ENCODE measurements around the gene DNAJC3. TPM values are rescaled to one million over a fixed set of nuclear protein-coding genes. Genes with fewer than 3 reads are reported as not detected.

DNAJC3 gene
- total and polyA plus RNA-seq, 2 of the 8 experiments (the other 6 are each of a cell fraction or from before 2014, with no cell fraction given): 4.3 to 24.1 TPM

- Histone ChIP-seq H3K56ac (replicated peaks; ENCODE audit: insufficient read length, low read depth, low read length) (no peak overlapping the region), H2BK120ac (replicated peaks; ENCODE audit: low read depth, low read length) (no peak overlapping the region), H2BK12ac (ENCODE audit: low read depth, low read length) (no peak overlapping the region), H4K20me1 (replicated peaks in 1 of 2; ENCODE audit: control insufficient read depth in 1 of 2, insufficient read depth in 2 of 2, low read length in 2 of 2) (peaks cover 1 to 3% of the 10 kb centered on the region in 2 experiments), H3K14ac (ENCODE audit: insufficient read length) (no peak overlapping the region), H3K4me3 (ENCODE audit: extremely low read depth in 1 of 4, insufficient read depth in 2 of 4, low read depth in 3 of 4, low read length in 4 of 4) (no peak overlapping the region), H3K18ac (ENCODE audit: extremely low read depth, low read length) (no peak overlapping the region), H2AK5ac (ENCODE audit: low read depth, low read length) (no peak overlapping the region), H3K4ac (replicated peaks; ENCODE audit: insufficient read length, low read depth, low read length) (no peak overlapping the region), H2BK20ac (ENCODE audit: low read length) (no peak overlapping the region), H3K79me1 (ENCODE audit: low read depth, low read length) (peaks cover 3% of the 10 kb centered on the region; the same call in 1 of the 2 replicates), H3K27ac (ENCODE audit: low read depth, low read length) (no peak overlapping the region), H4K8ac (ENCODE audit: extremely low read depth, insufficient read depth, low read length) (no peak overlapping the region), H4K91ac (replicated peaks; ENCODE audit: insufficient read length, low read length) (no peak overlapping the region), H3K23ac (ENCODE audit: insufficient read length) (no peak overlapping the region), H3K4me2 (ENCODE audit: insufficient read depth in 1 of 2, low read depth in 2 of 2, low read length in 2 of 2) (no peak overlapping the region), H3K9me3 (ENCODE audit: insufficient read depth in 2 of 2, low read depth in 1 of 2, low read length in 1 of 2) (no peaks in the 10 kb centered on the region), H4K5ac (ENCODE audit: insufficient read length, low read depth, low read length) (no peak overlapping the region), H3K36me3 (ENCODE audit: control insufficient read depth in 2 of 4, insufficient read depth in 4 of 4, low read length in 3 of 4) (0 out of 8 replicates have a peak, but pooled peaks cover 0 to 3% (median 0%) of the 10 kb centered on the region in 4 experiments), H3K27me3 (replicated peaks in 1 of 4; ENCODE audit: control insufficient read depth in 3 of 4, extremely low read depth in 1 of 4, insufficient read depth in 3 of 4, low read length in 3 of 4) (no peaks in the 10 kb centered on the region), H3K9ac (replicated peaks in 1 of 4; ENCODE audit: extremely low read depth in 1 of 4, low read depth in 3 of 4, low read length in 3 of 4) (no peak overlapping the region), H2AFZ (ENCODE audit: low read length) (no peak overlapping the region), H3K79me2 (ENCODE audit: control insufficient read depth in 1 of 2, insufficient read depth in 2 of 2, low read length in 2 of 2) (peaks cover 0 to 4% of the 10 kb centered on the region in 2 experiments; a peak in 1 of 4 replicates), H3K4me1 (replicated peaks in 1 of 4; ENCODE audit: control insufficient read depth in 3 of 4, insufficient read depth in 4 of 4, low read length in 3 of 4) (no peaks in the 10 kb centered on the region), H2BK15ac (ENCODE audit: low read length) (no peak overlapping the region), H2BK5ac (ENCODE audit: low read depth, low read length) (no peak overlapping the region), H3K23me2 (ENCODE audit: low read depth, low read length) (no peaks in the 10 kb centered on the region; the same call in 1 of the 2 replicates)
- DNase-seq (ENCODE audit: low read depth in 1 of 2, low spot score in 2 of 2): no peak
- ChIA-PET POLR2A (ENCODE audit: partially characterized antibody) (no interaction called here), CTCF (ENCODE audit: partially characterized antibody) (interaction anchor here (0.8 to 4.5 kb wide), 4 partner anchors 12 to 126 kb away, joined by 3 to 31 read pairs (median 4); no protein-coding TSS in a partner anchor)
- no peak for FAIRE-seq
- 93% methylated on average over 4 of the region's 4 CpGs; no CpG with 5 or more reads in 1 of the 2 experiments for WGBS, 2 experiments (ENCODE audit: extremely low coverage in 1 of 2, insufficient coverage in 1 of 2, insufficient read length in 1 of 2, insufficient replicate concordance in 2 of 2, low coverage in 1 of 2, low lambda C conversion rate in 2 of 2, missing lambda C conversion rate in 1 of 2)
- TF ChIP-seq SIN3A (conservative IDR thresholded peaks at IDR 0.05 in 1 of 2, IDR thresholded peaks at IDR 0.05 in 1 of 2; ENCODE audit: low read depth in 1 of 2, low read length in 2 of 2) (no peak), EZH2 (IDR thresholded peaks at IDR 0.05; ENCODE audit: low read depth, low read length, severe bottlenecking) (no peak), POU5F1 (IDR thresholded peaks at IDR 0.05; ENCODE audit: low read depth, low read length) (no peak), E2F6 (IDR thresholded peaks at IDR 0.05) (no peak), MAX (IDR thresholded peaks at IDR 0.05) (no peak), ATF3 (IDR thresholded peaks at IDR 0.05; ENCODE audit: insufficient read depth, low read depth, low read length) (no peak), RAD21 (IDR thresholded peaks at IDR 0.05 in 1 of 2, conservative IDR thresholded peaks at IDR 0.05 in 1 of 2; ENCODE audit: low read depth in 2 of 2, low read length in 2 of 2) (no peak), EP300 (IDR thresholded peaks at IDR 0.05; ENCODE audit: borderline replicate concordance in 1 of 2, low read depth in 2 of 2, low read length in 2 of 2) (no peak)
Measured at GRCh38 chr13:95708811-95709500, 32.0 kb downstream of the DNAJC3 start.
